ENCODE results near the gene C19orf81. TPM values are rescaled to one million over a fixed set of nuclear protein-coding genes. Genes with fewer than 3 reads are reported as not detected.

C19orf81 gene
- total and polyA plus RNA-seq, 2 of the 8 experiments (the other 6 are each of a cell fraction or from before 2014, with no cell fraction given) = 11.7 to 13.0 TPM

- H3K9me3 ChIP-seq (ENCODE audit: insufficient read depth in 2 of 2, low read depth in 1 of 2, low read length in 1 of 2) = no peaks in the 10 kb centered on the region
- no peak overlapping the region for H3K4me3 ChIP-seq (ENCODE audit: extremely low read depth in 1 of 4, insufficient read depth in 2 of 4, low read depth in 3 of 4, low read length in 4 of 4)
- H2BK5ac ChIP-seq (ENCODE audit: low read depth, low read length) = no peak overlapping the region
- H3K18ac ChIP-seq (ENCODE audit: extremely low read depth, low read length) = no peak overlapping the region
- no peak overlapping the region for H2BK20ac ChIP-seq (ENCODE audit: low read length)
- DNase-seq (ENCODE audit: low read depth in 1 of 2, low spot score in 2 of 2) (no peak), FAIRE-seq (no peak)
- H3K4me2 ChIP-seq (ENCODE audit: insufficient read depth in 1 of 2, low read depth in 2 of 2, low read length in 2 of 2) = no peak overlapping the region
- H3K27me3 ChIP-seq (replicated peaks in 1 of 4; ENCODE audit: control insufficient read depth in 3 of 4, extremely low read depth in 1 of 4, insufficient read depth in 3 of 4, low read length in 3 of 4) = peaks cover 0 to 21% (median 12%) of the 10 kb centered on the region in 4 experiments; a peak in 5 of 7 replicates
- H3K4me1 ChIP-seq (replicated peaks in 1 of 4; ENCODE audit: control insufficient read depth in 3 of 4, insufficient read depth in 4 of 4, low read length in 3 of 4) = peaks cover 0 to 5% (median 4%) of the 10 kb centered on the region in 4 experiments; a peak in 6 of 7 replicates
- CTCF ChIA-PET (ENCODE audit: partially characterized antibody) = interaction anchor here (0.9 to 1.2 kb wide), 2 partner anchors 88 to 107 kb away, joined by 3 to 5 read pairs; no protein-coding TSS in a partner anchor
- H3K79me1 ChIP-seq (ENCODE audit: low read depth, low read length) = no peaks in the 10 kb centered on the region
- no peak overlapping the region for H4K5ac ChIP-seq (ENCODE audit: insufficient read length, low read depth, low read length)
- H3K56ac ChIP-seq (replicated peaks; ENCODE audit: insufficient read length, low read depth, low read length) = no peak overlapping the region
- H4K8ac ChIP-seq (ENCODE audit: extremely low read depth, insufficient read depth, low read length) = no peak overlapping the region
- no peak overlapping the region for H2BK15ac ChIP-seq (ENCODE audit: low read length)
- no peak overlapping the region for H3K14ac ChIP-seq (ENCODE audit: insufficient read length)
- no peaks in the 10 kb centered on the region for H4K20me1 ChIP-seq (replicated peaks in 1 of 2; ENCODE audit: control insufficient read depth in 1 of 2, insufficient read depth in 2 of 2, low read length in 2 of 2)
- H3K9ac ChIP-seq (replicated peaks in 1 of 4; ENCODE audit: extremely low read depth in 1 of 4, low read depth in 3 of 4, low read length in 3 of 4) = no peak overlapping the region
- H2AK5ac ChIP-seq (ENCODE audit: low read depth, low read length) = no peak overlapping the region
- H2BK120ac ChIP-seq (replicated peaks; ENCODE audit: low read depth, low read length) = no peak overlapping the region
- H3K23ac ChIP-seq (ENCODE audit: insufficient read length) = no peak overlapping the region
- no peaks in the 10 kb centered on the region for H3K79me2 ChIP-seq (ENCODE audit: control insufficient read depth in 1 of 2, insufficient read depth in 2 of 2, low read length in 2 of 2)
- no peak overlapping the region for H3K4ac ChIP-seq (replicated peaks; ENCODE audit: insufficient read length, low read depth, low read length)
- WGBS, 2 experiments (ENCODE audit: extremely low coverage in 1 of 2, insufficient coverage in 1 of 2, insufficient read length in 1 of 2, insufficient replicate concordance in 2 of 2, low coverage in 1 of 2, low lambda C conversion rate in 2 of 2, missing lambda C conversion rate in 1 of 2) = 80% methylated on average over 6 of the region's 6 CpGs; no CpG with 5 or more reads in 1 of the 2 experiments
- no peak overlapping the region for H2AFZ ChIP-seq (ENCODE audit: low read length)
- H4K91ac ChIP-seq (replicated peaks; ENCODE audit: insufficient read length, low read length) = no peak overlapping the region
- H3K27ac ChIP-seq (ENCODE audit: low read depth, low read length) = no peak overlapping the region
- no peak for TF ChIP-seq MAX (IDR thresholded peaks at IDR 0.05)
- H3K36me3 ChIP-seq (ENCODE audit: control insufficient read depth in 2 of 4, insufficient read depth in 4 of 4, low read length in 3 of 4) = no peaks in the 10 kb centered on the region; a peak in 1 of 8 replicates
- H2BK12ac ChIP-seq (ENCODE audit: low read depth, low read length) = no peak overlapping the region
- H3K23me2 ChIP-seq (ENCODE audit: low read depth, low read length) = peaks cover 10% of the 10 kb centered on the region; the same call in 1 of the 2 replicates
- POLR2A ChIA-PET (ENCODE audit: partially characterized antibody) = no interaction called here
Observed at GRCh38 chr19:50645107-50645506, 4.1 kb upstream of the C19orf81 start.
